ENCODE results near the gene USP9X.

DNA sequence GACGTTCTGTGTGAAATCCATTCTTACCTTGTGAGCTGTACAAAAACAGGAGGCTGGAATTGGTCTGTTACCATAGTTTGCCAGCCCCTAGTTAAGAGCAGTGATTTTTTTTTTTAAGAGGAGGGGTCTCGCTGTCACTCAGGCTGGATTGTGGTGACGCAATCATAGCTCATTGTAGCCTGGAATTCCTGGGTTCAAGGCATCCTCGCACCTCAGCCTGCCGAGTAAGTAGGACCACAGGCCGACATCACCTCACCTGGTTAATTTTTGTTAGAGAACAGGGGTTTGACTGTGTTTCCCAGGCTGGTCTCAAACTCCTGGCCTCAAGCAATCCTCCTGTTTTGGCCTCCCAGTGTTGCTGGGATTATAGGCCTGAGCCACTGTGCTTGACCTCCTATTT, 7.5 kb downstream of the USP9X start:
- TF ChIP-seq POLR2A (IDR thresholded peaks at IDR 0.05) (no peak), POLR2AphosphoS5 (IDR thresholded peaks at IDR 0.05) (no peak)
- TF ChIP-seq, protein P1, sequence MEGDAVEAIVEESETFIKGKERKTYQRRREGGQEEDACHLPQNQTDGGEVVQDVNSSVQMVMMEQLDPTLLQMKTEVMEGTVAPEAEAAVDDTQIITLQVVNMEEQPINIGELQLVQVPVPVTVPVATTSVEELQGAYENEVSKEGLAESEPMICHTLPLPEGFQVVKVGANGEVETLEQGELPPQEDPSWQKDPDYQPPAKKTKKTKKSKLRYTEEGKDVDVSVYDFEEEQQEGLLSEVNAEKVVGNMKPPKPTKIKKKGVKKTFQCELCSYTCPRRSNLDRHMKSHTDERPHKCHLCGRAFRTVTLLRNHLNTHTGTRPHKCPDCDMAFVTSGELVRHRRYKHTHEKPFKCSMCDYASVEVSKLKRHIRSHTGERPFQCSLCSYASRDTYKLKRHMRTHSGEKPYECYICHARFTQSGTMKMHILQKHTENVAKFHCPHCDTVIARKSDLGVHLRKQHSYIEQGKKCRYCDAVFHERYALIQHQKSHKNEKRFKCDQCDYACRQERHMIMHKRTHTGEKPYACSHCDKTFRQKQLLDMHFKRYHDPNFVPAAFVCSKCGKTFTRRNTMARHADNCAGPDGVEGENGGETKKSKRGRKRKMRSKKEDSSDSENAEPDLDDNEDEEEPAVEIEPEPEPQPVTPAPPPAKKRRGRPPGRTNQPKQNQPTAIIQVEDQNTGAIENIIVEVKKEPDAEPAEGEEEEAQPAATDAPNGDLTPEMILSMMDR (IDR thresholded peaks at IDR 0.05), result no peak
